ENCODE results near the gene METAP1. TPM values are rescaled to one million over a fixed set of nuclear protein-coding genes. Genes with fewer than 3 reads are reported as not detected.

The METAP1 gene
- total RNA-seq, 1 experiment from 2014 or later, result 72.2 TPM

GRCh38 chr4:98997166-98997565 is 1.6 kb downstream of the METAP1 start:
- H3K4me1 ChIP-seq (ENCODE audit: insufficient read depth, low read length, poor library complexity, severe bottlenecking), result no peaks in the 10 kb centered on the region
- no peaks in the 10 kb centered on the region for H3K36me3 ChIP-seq (ENCODE audit: insufficient read depth, low read length, poor library complexity, severe bottlenecking)
- DNase-seq (ENCODE audit: low spot score), result no peak
- H3K9me3 ChIP-seq (ENCODE audit: low read depth, low read length, poor library complexity, severe bottlenecking), result no peaks in the 10 kb centered on the region
- no peak overlapping the region for H3K27ac ChIP-seq (ENCODE audit: low read depth, low read length, poor library complexity, severe bottlenecking)
- no TSS peak for BruUV-seq (replicated peaks)
- H3K4me3 ChIP-seq (ENCODE audit: low read depth, low read length, poor library complexity, severe bottlenecking), result peak overlapping the region; percentile 84
- POLR2A ChIA-PET (ENCODE audit: low non-redundant PET), result no interaction called here
- no peaks in the 10 kb centered on the region for H3K27me3 ChIP-seq (replicated peaks; ENCODE audit: insufficient read depth, low read depth, low read length, poor library complexity)
- intact Hi-C loops (cut with micrococcal nuclease; ENCODE audit: unreplicated experiment), result no loop called here
- TF ChIP-seq CTCF (conservative IDR thresholded peaks at IDR 0.05; ENCODE audit: low read depth, low read length), result no peak
- TF ChIP-seq EZH2 (IDR thresholded peaks at IDR 0.05; ENCODE audit: borderline replicate concordance, low read depth, low read length, poor library complexity, severe bottlenecking), result no peak
- CTCF ChIA-PET, result no interaction called here

- BruUV-seq (replicated peaks), result no TSS peak
- CTCF ChIA-PET, result no interaction called here
Measured at GRCh38 chr4:98998551-98998950, 3.0 kb downstream of the METAP1 start.

GRCh38 chr4:99002279-99002678 is 6.8 kb downstream of the METAP1 start:
- no TSS peak for BruUV-seq (replicated peaks)
- DNase-seq (ENCODE audit: low spot score), result no peak
- TF ChIP-seq CTCF (conservative IDR thresholded peaks at IDR 0.05; ENCODE audit: low read depth, low read length) (no peak), EZH2 (IDR thresholded peaks at IDR 0.05; ENCODE audit: borderline replicate concordance, low read depth, low read length, poor library complexity, severe bottlenecking) (no peak)
- Histone ChIP-seq H3K36me3 (ENCODE audit: insufficient read depth, low read length, poor library complexity, severe bottlenecking) (no peaks in the 10 kb centered on the region), H3K4me1 (ENCODE audit: insufficient read depth, low read length, poor library complexity, severe bottlenecking) (no peaks in the 10 kb centered on the region), H3K9me3 (ENCODE audit: low read depth, low read length, poor library complexity, severe bottlenecking) (no peaks in the 10 kb centered on the region), H3K27me3 (replicated peaks; ENCODE audit: insufficient read depth, low read depth, low read length, poor library complexity) (no peaks in the 10 kb centered on the region), H3K27ac (ENCODE audit: low read depth, low read length, poor library complexity, severe bottlenecking) (no peak overlapping the region), H3K4me3 (ENCODE audit: low read depth, low read length, poor library complexity, severe bottlenecking) (no peak overlapping the region)
- ChIA-PET POLR2A (ENCODE audit: low non-redundant PET) (no interaction called here), CTCF (no interaction called here)
- intact Hi-C loops (cut with micrococcal nuclease; ENCODE audit: unreplicated experiment), result no loop called here

More at GRCh38 chr4:98998551-98998950, 3.0 kb downstream of the METAP1 start:
- Histone ChIP-seq H3K4me3 (ENCODE audit: low read depth, low read length, poor library complexity, severe bottlenecking) (no peak overlapping the region), H3K36me3 (ENCODE audit: insufficient read depth, low read length, poor library complexity, severe bottlenecking) (no peaks in the 10 kb centered on the region), H3K9me3 (ENCODE audit: low read depth, low read length, poor library complexity, severe bottlenecking) (no peaks in the 10 kb centered on the region), H3K4me1 (ENCODE audit: insufficient read depth, low read length, poor library complexity, severe bottlenecking) (no peaks in the 10 kb centered on the region), H3K27me3 (replicated peaks; ENCODE audit: insufficient read depth, low read depth, low read length, poor library complexity) (no peaks in the 10 kb centered on the region), H3K27ac (ENCODE audit: low read depth, low read length, poor library complexity, severe bottlenecking) (no peak overlapping the region)
- POLR2A ChIA-PET (ENCODE audit: low non-redundant PET), result interaction anchor here (0.7 kb wide), 1 partner anchor 363 kb away, joined by 6 read pairs; no protein-coding TSS in a partner anchor
- TF ChIP-seq EZH2 (IDR thresholded peaks at IDR 0.05; ENCODE audit: borderline replicate concordance, low read depth, low read length, poor library complexity, severe bottlenecking) (no peak), CTCF (conservative IDR thresholded peaks at IDR 0.05; ENCODE audit: low read depth, low read length) (no peak)
- intact Hi-C loops (cut with micrococcal nuclease; ENCODE audit: unreplicated experiment), result no loop called here
- no peak for DNase-seq (ENCODE audit: low spot score)

Measured in A673 (cell line).